22Rv1 (cell line): ENCODE data around the gene POLR2L.

ENCODE experiments used
- H3K27ac ChIP-seq: fragments of 450-650 bp; 2 replicates; pipeline ENCODE4 v1.5.1; 2017
- ZFX ChIP-seq: fragments of 450-650 bp; IDR thresholded peaks from 2 replicates; pipeline ENCODE4 v1.6.1; 2017; ENCODE audit warnings: antibody characterized with exemption, borderline replicate concordance
- TF ChIP-seq, protein P1 (sequence below): fragments of 450-650 bp; IDR thresholded peaks from 2 replicates; pipeline ENCODE4 v1.5.1; 2017; ENCODE audit warnings: mild to moderate bottlenecking

The POLR2L gene

DNA sequence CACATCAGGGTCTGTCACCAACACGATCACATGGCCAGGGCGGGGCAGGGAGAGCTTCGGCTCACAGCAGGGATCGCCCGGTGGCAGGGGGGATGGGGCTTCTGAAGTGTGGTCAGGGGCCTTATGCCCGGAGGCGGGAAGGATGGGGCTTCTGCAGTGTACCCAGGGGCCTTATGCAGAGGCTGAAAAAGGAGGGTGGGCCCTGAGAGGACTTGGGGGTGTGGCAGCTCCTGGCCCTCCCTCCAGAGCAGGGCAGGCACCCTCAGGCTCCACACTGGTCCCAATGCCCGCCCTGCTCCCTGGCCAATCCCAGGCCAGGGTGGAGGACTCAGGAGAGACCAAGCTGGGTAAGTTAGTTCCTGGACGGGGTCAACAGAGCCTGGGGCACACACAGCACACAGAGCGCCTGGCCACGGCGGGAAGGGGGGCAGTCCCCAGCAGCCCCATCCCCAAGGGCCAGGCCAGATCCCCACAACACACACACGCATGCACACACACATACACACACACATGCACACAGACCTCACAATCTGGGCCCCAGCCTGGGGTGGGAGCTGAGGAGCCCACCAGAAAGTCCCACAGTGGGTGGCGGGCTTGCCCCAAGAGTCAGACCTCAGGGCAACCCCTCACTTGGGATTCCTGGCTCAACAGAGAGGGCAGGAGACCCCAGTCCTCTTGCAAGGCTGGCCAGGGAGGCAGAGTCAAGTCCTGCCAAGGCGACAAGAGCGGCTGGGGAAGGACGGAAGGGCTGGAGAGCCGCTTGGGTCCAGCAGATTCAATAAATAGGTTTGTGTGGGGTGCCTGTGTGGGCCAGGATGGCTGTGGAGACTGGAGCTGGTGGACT is 51.4 kb downstream of the POLR2L start:
- TF ChIP-seq ZFX = no peak
- TF ChIP-seq, protein P1, sequence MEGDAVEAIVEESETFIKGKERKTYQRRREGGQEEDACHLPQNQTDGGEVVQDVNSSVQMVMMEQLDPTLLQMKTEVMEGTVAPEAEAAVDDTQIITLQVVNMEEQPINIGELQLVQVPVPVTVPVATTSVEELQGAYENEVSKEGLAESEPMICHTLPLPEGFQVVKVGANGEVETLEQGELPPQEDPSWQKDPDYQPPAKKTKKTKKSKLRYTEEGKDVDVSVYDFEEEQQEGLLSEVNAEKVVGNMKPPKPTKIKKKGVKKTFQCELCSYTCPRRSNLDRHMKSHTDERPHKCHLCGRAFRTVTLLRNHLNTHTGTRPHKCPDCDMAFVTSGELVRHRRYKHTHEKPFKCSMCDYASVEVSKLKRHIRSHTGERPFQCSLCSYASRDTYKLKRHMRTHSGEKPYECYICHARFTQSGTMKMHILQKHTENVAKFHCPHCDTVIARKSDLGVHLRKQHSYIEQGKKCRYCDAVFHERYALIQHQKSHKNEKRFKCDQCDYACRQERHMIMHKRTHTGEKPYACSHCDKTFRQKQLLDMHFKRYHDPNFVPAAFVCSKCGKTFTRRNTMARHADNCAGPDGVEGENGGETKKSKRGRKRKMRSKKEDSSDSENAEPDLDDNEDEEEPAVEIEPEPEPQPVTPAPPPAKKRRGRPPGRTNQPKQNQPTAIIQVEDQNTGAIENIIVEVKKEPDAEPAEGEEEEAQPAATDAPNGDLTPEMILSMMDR = no peak
- H3K27ac ChIP-seq = peak overlapping the region; percentile 52

DNA sequence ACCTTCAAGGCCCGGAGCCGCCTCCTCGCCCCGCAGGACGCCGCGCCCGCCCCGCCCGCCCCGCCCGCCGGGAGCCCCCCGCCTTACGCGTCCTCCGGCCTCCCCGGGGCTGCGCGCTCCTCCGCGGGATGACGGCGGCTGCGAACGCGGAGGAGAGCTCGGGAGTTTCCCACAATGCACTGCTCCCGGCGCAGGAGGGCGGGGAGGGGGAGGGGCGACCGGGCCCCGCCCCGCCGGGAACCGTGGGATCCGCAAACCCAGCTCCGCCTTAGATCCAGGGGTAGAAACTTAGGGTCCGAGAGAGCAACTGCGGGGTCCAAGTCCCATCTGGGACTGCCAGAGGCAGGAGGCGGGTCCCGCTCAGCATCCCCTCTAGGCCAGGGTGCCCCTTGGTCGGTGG is 52.4 kb downstream of the POLR2L start, which contains the start of gene CEND1:
Gene CEND1, minus strand, starts transcription at position 148 of the 400 bp plus-strand sequence. CDS start 1,514 bp downstream, outside the sequence.
- peak within 1 kb of the TSS; percentile 52 for H3K27ac ChIP-seq
- TF ChIP-seq, protein P1 = no peak
- no peak for TF ChIP-seq ZFX
